Endothelial cell (in vitro differentiated cells): ENCODE measurements around the gene PATL2. TPM values are rescaled to one million over a fixed set of nuclear protein-coding genes. Genes with fewer than 3 reads are reported as not detected.

Experiments
- DNase-seq: peaks from one replicate; pipeline ENCODE4 v3.0.0; 2021; ENCODE audit warnings: low spot score
- H3K27ac Mint-ChIP-seq: one replicate; pipeline ENCODE4 v1.8.0; 2021; ENCODE audit warnings: mixed read lengths, inconsistent platforms; ENCODE audit not compliant: unreplicated experiment
- H3K27me3 Mint-ChIP-seq: one replicate; pipeline ENCODE4 v1.8.0; 2021; ENCODE audit warnings: mild to moderate bottlenecking, moderate library complexity, mixed read lengths, inconsistent platforms; ENCODE audit not compliant: unreplicated experiment
- H3K36me3 Mint-ChIP-seq: one replicate; pipeline ENCODE4 v1.8.0; 2021; ENCODE audit warnings: mild to moderate bottlenecking, low read depth, mixed read lengths, inconsistent platforms; ENCODE audit not compliant: unreplicated experiment
- H3K4me1 Mint-ChIP-seq: one replicate; pipeline ENCODE4 v1.8.0; 2021; ENCODE audit warnings: mild to moderate bottlenecking, mixed read lengths, inconsistent platforms; ENCODE audit not compliant: unreplicated experiment
- H3K4me3 Mint-ChIP-seq: one replicate; pipeline ENCODE4 v1.8.0; 2021; ENCODE audit warnings: mild to moderate bottlenecking, mixed read lengths, inconsistent platforms; ENCODE audit not compliant: unreplicated experiment
- H3K9me3 Mint-ChIP-seq: one replicate; pipeline ENCODE4 v1.8.0; 2021; ENCODE audit warnings: mixed read lengths, inconsistent platforms; ENCODE audit not compliant: unreplicated experiment
- total RNA-seq: library from RNA; stranded (reverse); fragmentation: NEBNext Ultra II Directional; extraction: Animal tissue kit (Norgen Biotek cat#: 25700); gene quantifications from one replicate; pipeline ENCODE4 v1.2.1, GENCODE V29; 2021; ENCODE audit not compliant: unreplicated experiment
- TF ChIP-seq, protein P1 (sequence below): fragments of 200-600 bp; sonication (generic); IDR thresholded peaks from one replicate; pipeline ENCODE4 v1.5.0; 2021; ENCODE audit warnings: antibody characterized with exemption; ENCODE audit not compliant: unreplicated experiment

PATL2 gene
- total RNA-seq, 1 donor from 2014 or later = 0.69 TPM

DNA sequence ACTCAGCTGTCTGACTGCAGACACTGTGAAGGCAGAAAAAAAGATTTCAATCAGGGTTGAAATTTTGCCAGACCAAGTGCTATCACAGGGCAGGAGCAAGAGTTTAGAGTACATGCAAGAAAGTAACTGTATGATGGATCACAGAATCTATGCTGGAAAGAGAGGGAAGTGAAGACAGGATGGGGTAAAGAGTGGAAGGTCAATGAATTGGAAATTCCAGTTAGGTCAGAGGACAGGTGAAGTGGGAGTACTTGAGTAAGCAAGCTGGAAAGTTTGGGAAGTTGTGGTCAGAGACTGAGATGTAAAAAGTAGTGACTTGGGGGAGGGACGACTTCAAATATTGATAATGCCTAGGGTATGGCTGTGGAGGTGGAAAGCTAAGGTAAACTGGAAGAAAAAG lies 54.8 kb downstream of the PATL2 start:
- Mint-ChIP-seq H3K4me3 (peak overlapping the region; percentile 1), H3K27ac (no peak overlapping the region), H3K27me3 (no peaks in the 10 kb centered on the region), H3K4me1 (no peaks in the 10 kb centered on the region), H3K36me3 (peaks cover 27% of the 10 kb centered on the region), H3K9me3 (no peaks in the 10 kb centered on the region)
- DNase-seq = no peak
- TF ChIP-seq, protein P1, sequence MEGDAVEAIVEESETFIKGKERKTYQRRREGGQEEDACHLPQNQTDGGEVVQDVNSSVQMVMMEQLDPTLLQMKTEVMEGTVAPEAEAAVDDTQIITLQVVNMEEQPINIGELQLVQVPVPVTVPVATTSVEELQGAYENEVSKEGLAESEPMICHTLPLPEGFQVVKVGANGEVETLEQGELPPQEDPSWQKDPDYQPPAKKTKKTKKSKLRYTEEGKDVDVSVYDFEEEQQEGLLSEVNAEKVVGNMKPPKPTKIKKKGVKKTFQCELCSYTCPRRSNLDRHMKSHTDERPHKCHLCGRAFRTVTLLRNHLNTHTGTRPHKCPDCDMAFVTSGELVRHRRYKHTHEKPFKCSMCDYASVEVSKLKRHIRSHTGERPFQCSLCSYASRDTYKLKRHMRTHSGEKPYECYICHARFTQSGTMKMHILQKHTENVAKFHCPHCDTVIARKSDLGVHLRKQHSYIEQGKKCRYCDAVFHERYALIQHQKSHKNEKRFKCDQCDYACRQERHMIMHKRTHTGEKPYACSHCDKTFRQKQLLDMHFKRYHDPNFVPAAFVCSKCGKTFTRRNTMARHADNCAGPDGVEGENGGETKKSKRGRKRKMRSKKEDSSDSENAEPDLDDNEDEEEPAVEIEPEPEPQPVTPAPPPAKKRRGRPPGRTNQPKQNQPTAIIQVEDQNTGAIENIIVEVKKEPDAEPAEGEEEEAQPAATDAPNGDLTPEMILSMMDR = no peak

DNA sequence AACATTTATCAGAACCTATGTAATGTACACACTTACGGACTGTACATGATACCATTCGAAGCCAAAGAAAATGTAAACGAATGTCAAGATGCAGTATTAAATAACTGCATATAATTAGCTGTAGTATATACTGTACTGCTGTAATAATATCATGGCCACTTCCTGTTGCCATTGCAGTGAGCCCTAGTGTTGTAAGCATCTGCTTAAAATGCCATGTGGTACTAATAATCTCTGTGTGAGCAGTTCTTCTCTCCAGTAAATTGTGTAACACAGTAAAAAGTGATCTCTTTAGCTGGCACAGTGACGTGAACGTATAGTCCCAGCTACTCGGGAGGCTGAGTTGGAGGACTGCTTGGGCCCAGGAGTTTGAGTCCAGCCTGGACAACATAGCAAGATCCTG lies 56.3 kb downstream of the PATL2 start:
- no peaks in the 10 kb centered on the region for H3K4me1 Mint-ChIP-seq

DNA sequence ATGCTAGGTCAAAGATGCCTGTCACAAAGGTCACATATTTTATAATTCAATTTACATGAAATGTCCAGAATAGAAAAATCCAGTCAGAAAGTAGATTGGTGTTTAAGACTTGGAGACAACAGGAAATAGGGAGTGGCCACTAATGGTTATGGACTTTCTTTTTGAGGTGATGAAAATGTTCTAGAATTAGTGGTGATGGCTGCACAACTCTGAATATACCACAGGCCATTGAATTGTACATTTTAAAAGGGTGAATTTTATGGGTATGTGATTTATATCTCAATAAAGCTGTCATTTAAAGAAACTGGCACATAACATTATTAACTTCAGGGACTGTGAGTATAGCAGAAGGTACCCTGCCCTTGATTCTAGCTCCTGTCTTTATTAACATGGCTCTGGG lies 63.5 kb downstream of the PATL2 start:
- Mint-ChIP-seq H3K27ac (no peak overlapping the region), H3K9me3 (peaks cover 7% of the 10 kb centered on the region), H3K36me3 (peaks cover 40% of the 10 kb centered on the region), H3K27me3 (no peaks in the 10 kb centered on the region), H3K4me1 (no peaks in the 10 kb centered on the region), H3K4me3 (no peak overlapping the region)
- DNase-seq = no peak
- TF ChIP-seq, protein P1 = no peak

More for the DNA sequence above, 56.3 kb downstream of the PATL2 start:
- TF ChIP-seq, protein P1 = no peak
- Mint-ChIP-seq H3K27ac (no peak overlapping the region), H3K9me3 (no peaks in the 10 kb centered on the region), H3K4me3 (no peak overlapping the region), H3K36me3 (peaks cover 31% of the 10 kb centered on the region), H3K27me3 (no peaks in the 10 kb centered on the region)
- no peak for DNase-seq

DNA sequence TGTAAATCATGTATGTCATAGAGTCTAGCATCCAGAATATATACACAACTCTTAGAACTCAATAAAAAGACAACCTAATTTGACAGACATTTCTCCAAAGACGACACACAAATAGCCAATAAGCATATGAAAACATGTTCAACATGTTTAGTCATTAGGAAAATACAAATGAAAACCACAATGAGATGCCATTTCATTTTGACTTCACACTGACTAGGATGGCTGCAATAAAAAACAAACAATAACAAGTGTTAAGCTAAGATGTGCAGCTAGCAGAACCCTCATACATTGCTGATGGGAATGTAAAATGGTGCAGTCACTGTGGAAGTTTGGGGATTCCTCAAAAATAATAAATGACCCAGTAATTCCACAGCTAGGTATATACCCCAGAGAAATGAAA lies 64.1 kb downstream of the PATL2 start:
- Mint-ChIP-seq H3K4me3 (no peak overlapping the region), H3K4me1 (no peaks in the 10 kb centered on the region), H3K9me3 (peaks cover 7% of the 10 kb centered on the region), H3K27ac (no peak overlapping the region), H3K27me3 (no peaks in the 10 kb centered on the region), H3K36me3 (peaks cover 40% of the 10 kb centered on the region)
- DNase-seq = no peak
- TF ChIP-seq, protein P1 = no peak

DNA sequence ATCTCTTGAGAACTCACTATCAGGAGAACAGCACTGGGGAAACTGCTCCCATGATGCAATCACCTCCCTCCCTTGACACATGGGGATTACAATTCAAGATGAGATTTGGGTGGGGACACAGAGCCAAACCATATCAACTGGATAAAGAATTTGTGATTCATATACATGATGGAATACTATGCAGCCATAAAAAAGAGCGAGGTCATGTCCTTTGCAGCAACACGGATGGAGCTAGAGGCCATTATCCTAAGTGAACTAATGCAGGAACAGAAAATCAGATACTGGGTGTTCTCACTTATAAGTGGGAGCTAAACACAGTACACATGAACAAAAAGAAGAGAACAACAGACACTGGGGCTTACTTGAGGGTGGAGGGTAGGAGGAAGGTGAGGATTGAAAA lies 64.7 kb downstream of the PATL2 start:
- peak overlapping the region; percentile 80 for H3K4me3 Mint-ChIP-seq
- H3K27me3 Mint-ChIP-seq = no peaks in the 10 kb centered on the region
- no peak overlapping the region for H3K27ac Mint-ChIP-seq
- H3K4me1 Mint-ChIP-seq = no peaks in the 10 kb centered on the region
- TF ChIP-seq, protein P1 = no peak
- peaks cover 7% of the 10 kb centered on the region for H3K9me3 Mint-ChIP-seq
- H3K36me3 Mint-ChIP-seq = peaks cover 41% of the 10 kb centered on the region
- DNase-seq = no peak
